CD8-positive, alpha-beta memory T cell (primary cell): ENCODE data around the gene VSTM2L. TPM values are rescaled to one million over a fixed set of nuclear protein-coding genes. Genes with fewer than 3 reads are reported as not detected.

Source experiments
- CTCF ChIA-PET: fragments of 350-600 bp; sonication (Branson Sonifier 250); formaldehyde crosslinking; loops from one replicate; lab custom pipeline; 2021; ENCODE audit warnings: antibody characterized with exemption; lab: Charles Lee
- POLR2A ChIA-PET: fragments of 350-600 bp; sonication (Branson Sonifier 250); formaldehyde crosslinking; loops from one replicate; lab custom pipeline; 2021; ENCODE audit warnings: antibody characterized with exemption; lab: Charles Lee
- DNase-seq, 5 donors: peaks; one replicate each; pipeline versions ENCODE4 v3.0.0 to v3.0.0-alpha.2; 2020 to 2022; ENCODE audit warnings: mixed read lengths in 1 of 5
- H3K27ac ChIP-seq: one replicate; pipeline ENCODE4 v1.7.0; 2013; ENCODE audit warnings: low read depth, mild to moderate bottlenecking, low read length, moderate library complexity
- H3K27me3 ChIP-seq: 2 replicates; pipeline ENCODE4 v1.7.0; 2013; ENCODE audit warnings: low read length, mild to moderate bottlenecking; ENCODE audit not compliant: insufficient read depth, poor library complexity, severe bottlenecking
- H3K36me3 ChIP-seq: 2 replicates; pipeline ENCODE4 v1.7.0; 2013; ENCODE audit warnings: mild to moderate bottlenecking, low read length, moderate library complexity; ENCODE audit not compliant: insufficient read depth
- H3K4me1 ChIP-seq: 2 replicates; pipeline ENCODE4 v1.7.0; 2013; ENCODE audit warnings: mild to moderate bottlenecking, low read length, moderate library complexity; ENCODE audit not compliant: insufficient read depth
- H3K4me3 ChIP-seq: 2 replicates; pipeline ENCODE4 v1.7.0; 2013; ENCODE audit warnings: mild to moderate bottlenecking, low read length
- H3K9me3 ChIP-seq: 2 replicates; pipeline ENCODE4 v1.7.0; 2013; ENCODE audit warnings: mild to moderate bottlenecking, low read length
- H3K27ac Mint-ChIP-seq, 8 donors: one replicate each; pipeline ENCODE4 v1.8.0; 2020 to 2021; ENCODE audit warnings: mixed read lengths in 8 of 8, mild to moderate bottlenecking in 6 of 8, inconsistent platforms in 3 of 8, moderate library complexity in 3 of 8
- H3K27me3 Mint-ChIP-seq, 2 donors: one replicate each; pipeline ENCODE4 v1.8.0; 2020 to 2021; ENCODE audit warnings: mixed read lengths in 2 of 2, mild to moderate bottlenecking in 1 of 2, moderate library complexity in 1 of 2
- H3K36me3 Mint-ChIP-seq, 3 donors: one replicate each; pipeline ENCODE4 v1.8.0; 2020 to 2021; ENCODE audit warnings: mixed read lengths in 3 of 3, inconsistent platforms in 1 of 3, mild to moderate bottlenecking in 1 of 3
- H3K4me1 Mint-ChIP-seq, 3 donors: one replicate each; pipeline ENCODE4 v1.8.0; 2020 to 2021; ENCODE audit warnings: mixed read lengths in 3 of 3, inconsistent platforms in 1 of 3, mild to moderate bottlenecking in 1 of 3
- H3K4me3 Mint-ChIP-seq, 7 donors: one replicate each; pipeline ENCODE4 v1.8.0; 2020 to 2021; ENCODE audit warnings: mixed read lengths in 7 of 7, mild to moderate bottlenecking in 6 of 7, moderate library complexity in 4 of 7, inconsistent platforms in 2 of 7
- H3K9me3 Mint-ChIP-seq, 5 donors: one replicate each; pipeline ENCODE4 v1.8.0; 2020 to 2022; ENCODE audit warnings: mixed read lengths in 5 of 5, mild to moderate bottlenecking in 3 of 5, moderate library complexity in 2 of 5, inconsistent platforms in 1 of 5
- polyA plus RNA-seq: library from polyadenylated mRNA; unstranded; fragments of 300-500 nt; fragmentation: Illumina TruSeq; gene quantifications from one replicate; pipeline ENCODE4 v1.2.3, GENCODE V29; 2021
- total RNA-seq, 2 experiments: library from RNA; stranded (reverse); gene quantifications; one replicate each; pipeline ENCODE4 v1.2.3, GENCODE V29; 2021

VSTM2L gene
- total and polyA plus RNA-seq, 3 experiments from 2014 or later, result not detected

GRCh38 chr20:37979021-37979985 lies 76.4 kb downstream of the VSTM2L start:
- ChIA-PET POLR2A (no interaction called here), CTCF (no interaction called here)
- Mint-ChIP-seq H3K27me3 (no peaks in the 10 kb centered on the region), H3K4me1 (peaks cover 0 to 1% (median 0%) of the 10 kb centered on the region in 3 donors), H3K9me3 (no peaks in the 10 kb centered on the region), H3K27ac (peak overlapping the region in 1 of 8 donors; percentile 14), H3K36me3 (peaks cover 12 to 42% (median 18%) of the 10 kb centered on the region in 3 donors), H3K4me3 (no peak overlapping the region)
- H3K4me3 ChIP-seq, result no peak overlapping the region
- no peaks in the 10 kb centered on the region for H3K9me3 ChIP-seq
- DNase-seq, result no peak
- H3K27me3 ChIP-seq, result no peaks in the 10 kb centered on the region
- no peak overlapping the region for H3K27ac ChIP-seq
- H3K4me1 ChIP-seq, result no peaks in the 10 kb centered on the region
- H3K36me3 ChIP-seq, result no peaks in the 10 kb centered on the region

- Histone ChIP-seq H3K27ac (no peak overlapping the region), H3K27me3 (no peaks in the 10 kb centered on the region), H3K4me1 (no peaks in the 10 kb centered on the region), H3K4me3 (no peak overlapping the region), H3K9me3 (no peaks in the 10 kb centered on the region), H3K36me3 (no peaks in the 10 kb centered on the region)
- no peak for DNase-seq
- no peaks in the 10 kb centered on the region for H3K27me3 Mint-ChIP-seq
- H3K9me3 Mint-ChIP-seq, result no peaks in the 10 kb centered on the region
- CTCF ChIA-PET, result interaction anchor here (1.5 kb wide), 1 partner anchor 22 kb away, joined by 3 read pairs; no protein-coding TSS in a partner anchor
- POLR2A ChIA-PET, result no interaction called here
- no peak overlapping the region for H3K27ac Mint-ChIP-seq
- H3K36me3 Mint-ChIP-seq, result peaks cover 16 to 50% (median 16%) of the 10 kb centered on the region in 3 donors
- peaks cover 0 to 1% (median 0%) of the 10 kb centered on the region in 3 donors for H3K4me1 Mint-ChIP-seq
- H3K4me3 Mint-ChIP-seq, result no peak overlapping the region
Measured at GRCh38 chr20:37980383-37980782, 77.5 kb downstream of the VSTM2L start.

GRCh38 chr20:37980876-37981275 lies 77.9 kb downstream of the VSTM2L start:
- Histone ChIP-seq H3K4me3 (no peak overlapping the region), H3K4me1 (no peaks in the 10 kb centered on the region), H3K27ac (no peak overlapping the region), H3K27me3 (no peaks in the 10 kb centered on the region), H3K36me3 (no peaks in the 10 kb centered on the region), H3K9me3 (no peaks in the 10 kb centered on the region)
- H3K27ac Mint-ChIP-seq, result no peak overlapping the region
- H3K4me1 Mint-ChIP-seq, result peaks cover 0 to 1% (median 0%) of the 10 kb centered on the region in 3 donors
- H3K4me3 Mint-ChIP-seq, result no peak overlapping the region
- POLR2A ChIA-PET, result no interaction called here
- no peaks in the 10 kb centered on the region for H3K9me3 Mint-ChIP-seq
- no peaks in the 10 kb centered on the region for H3K27me3 Mint-ChIP-seq
- CTCF ChIA-PET, result interaction anchor here (1.5 kb wide), 1 partner anchor 22 kb away, joined by 3 read pairs; no protein-coding TSS in a partner anchor
- peaks cover 16 to 53% (median 18%) of the 10 kb centered on the region in 3 donors for H3K36me3 Mint-ChIP-seq
- DNase-seq, result no peak

DNA sequence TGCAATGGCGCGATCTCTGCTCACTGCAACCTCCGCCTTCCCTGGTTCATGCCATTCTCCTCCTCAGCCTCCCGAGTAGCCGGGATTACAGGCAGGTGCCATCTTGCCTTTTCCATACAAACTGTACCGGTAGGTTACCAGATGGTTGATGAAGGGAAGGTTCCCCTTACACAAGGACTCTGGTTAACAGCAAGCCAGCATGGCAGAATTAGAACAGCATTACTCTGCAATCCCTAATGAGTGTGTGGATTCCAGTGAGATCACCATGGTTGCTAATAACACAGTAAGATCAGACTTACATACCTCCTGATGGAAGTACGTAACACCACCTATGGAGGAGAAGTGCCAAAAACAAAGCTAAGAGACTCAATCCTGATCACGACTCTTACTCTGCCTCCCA lies 78.6 kb downstream of the VSTM2L start:
- no peaks in the 10 kb centered on the region for H3K27me3 Mint-ChIP-seq
- H3K4me3 ChIP-seq, result no peak overlapping the region
- no peaks in the 10 kb centered on the region for H3K9me3 ChIP-seq
- H3K27ac Mint-ChIP-seq, result peak overlapping the region in 1 of 8 donors; percentile 58
- peaks cover 0 to 1% (median 0%) of the 10 kb centered on the region in 3 donors for H3K4me1 Mint-ChIP-seq
- ChIA-PET POLR2A (no interaction called here), CTCF (interaction anchor here (1.5 kb wide), 1 partner anchor 23 kb away, joined by 3 read pairs; no protein-coding TSS in a partner anchor)
- no peak overlapping the region for H3K4me3 Mint-ChIP-seq
- H3K9me3 Mint-ChIP-seq, result no peaks in the 10 kb centered on the region
- peaks cover 3% of the 10 kb centered on the region for H3K36me3 ChIP-seq
- peaks cover 16 to 59% (median 17%) of the 10 kb centered on the region in 3 donors for H3K36me3 Mint-ChIP-seq
- DNase-seq, result no peak
- no peaks in the 10 kb centered on the region for H3K27me3 ChIP-seq
- H3K4me1 ChIP-seq, result no peaks in the 10 kb centered on the region
- no peak overlapping the region for H3K27ac ChIP-seq

DNA sequence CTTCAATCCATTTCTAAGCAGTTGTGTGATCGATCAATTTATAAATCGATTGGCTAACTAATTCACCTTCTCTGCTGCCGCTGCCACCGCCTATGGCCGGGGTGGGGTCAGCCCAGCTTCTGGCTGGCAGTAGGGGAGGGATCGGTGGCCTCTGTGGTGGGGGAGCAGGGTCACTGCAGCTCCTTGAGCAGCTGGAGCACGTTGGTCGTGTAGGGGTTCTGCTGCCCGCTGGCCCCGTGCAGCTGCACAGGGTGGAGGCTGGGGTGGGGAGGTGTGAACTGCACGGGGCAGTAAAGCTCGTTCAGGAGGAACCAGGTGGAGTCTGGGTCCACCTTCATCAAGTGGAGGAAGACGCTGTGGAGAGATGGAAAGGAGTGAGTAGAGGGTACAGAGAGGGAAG lies 80.4 kb downstream of the VSTM2L start:
- no peaks in the 10 kb centered on the region for H3K9me3 ChIP-seq
- Mint-ChIP-seq H3K27me3 (no peaks in the 10 kb centered on the region), H3K27ac (no peak overlapping the region), H3K9me3 (no peaks in the 10 kb centered on the region), H3K36me3 (peaks cover 16 to 72% (median 21%) of the 10 kb centered on the region in 3 donors), H3K4me3 (no peak overlapping the region), H3K4me1 (no peaks in the 10 kb centered on the region)
- ChIA-PET POLR2A (no interaction called here), CTCF (no interaction called here)
- H3K4me1 ChIP-seq, result no peaks in the 10 kb centered on the region
- no peak overlapping the region for H3K4me3 ChIP-seq
- DNase-seq, result no peak
- no peak overlapping the region for H3K27ac ChIP-seq
- no peaks in the 10 kb centered on the region for H3K27me3 ChIP-seq
- H3K36me3 ChIP-seq, result peaks cover 9% of the 10 kb centered on the region

DNA sequence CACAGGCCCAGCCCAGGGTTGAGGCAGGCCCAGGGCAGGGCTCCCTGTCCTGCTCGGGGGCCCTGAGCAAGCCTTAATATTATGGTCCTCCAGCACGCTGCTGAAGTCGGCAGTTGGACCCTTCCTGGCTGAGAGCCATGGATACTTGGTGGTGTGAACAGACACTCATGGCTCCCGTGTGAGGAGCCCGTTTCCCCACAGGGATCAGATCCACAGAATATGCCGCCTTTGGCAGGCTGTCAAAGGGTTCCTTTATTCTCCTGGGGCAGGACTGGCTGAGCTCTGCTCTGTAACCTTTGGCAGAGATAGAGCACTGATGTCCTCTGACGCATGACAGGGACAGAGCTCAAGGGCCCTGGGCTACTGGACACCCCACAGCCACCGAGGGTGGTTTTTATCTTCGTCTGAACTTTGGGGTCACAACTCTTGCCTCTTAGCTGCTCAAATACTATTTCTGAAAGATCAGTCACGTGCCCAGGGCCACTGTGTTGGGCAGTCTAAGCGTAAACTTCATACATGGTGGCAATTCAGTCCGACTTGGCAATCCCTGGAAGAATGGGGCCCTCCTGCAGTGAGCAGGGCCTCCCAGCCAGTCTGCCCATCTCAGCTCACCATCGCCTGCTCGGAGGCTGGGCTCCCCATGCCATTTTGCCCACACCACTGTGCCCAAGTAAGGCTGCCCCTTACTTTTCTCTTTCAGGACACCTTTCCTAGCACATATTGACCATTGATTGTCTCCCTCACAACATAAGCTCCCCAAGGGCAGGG lies 81.3 kb downstream of the VSTM2L start:
- DNase-seq, result no peak
- Mint-ChIP-seq H3K27ac (peak overlapping the region in 1 of 8 donors; percentile 91), H3K36me3 (peaks cover 21 to 80% (median 30%) of the 10 kb centered on the region in 3 donors), H3K9me3 (no peaks in the 10 kb centered on the region), H3K4me1 (no peaks in the 10 kb centered on the region), H3K4me3 (no peak overlapping the region), H3K27me3 (no peaks in the 10 kb centered on the region)
- CTCF ChIA-PET, result interaction anchor here (1.0 kb wide), 1 partner anchor 11 kb away, joined by 3 read pairs; no protein-coding TSS in a partner anchor
- Histone ChIP-seq H3K9me3 (no peaks in the 10 kb centered on the region), H3K4me1 (no peaks in the 10 kb centered on the region), H3K36me3 (peaks cover 9% of the 10 kb centered on the region), H3K27me3 (no peaks in the 10 kb centered on the region), H3K4me3 (no peak overlapping the region), H3K27ac (no peak overlapping the region)
- POLR2A ChIA-PET, result no interaction called here

- no peak overlapping the region for H3K4me3 ChIP-seq
- Mint-ChIP-seq H3K27me3 (no peaks in the 10 kb centered on the region), H3K9me3 (no peaks in the 10 kb centered on the region), H3K36me3 (peaks cover 21 to 92% (median 34%) of the 10 kb centered on the region in 3 donors), H3K4me3 (no peak overlapping the region), H3K27ac (peak overlapping the region in 1 of 8 donors; percentile 17), H3K4me1 (peaks cover 17 to 18% (median 18%) of the 10 kb centered on the region in 3 donors)
- ChIA-PET POLR2A (no interaction called here), CTCF (no interaction called here)
- peaks cover 13% of the 10 kb centered on the region for H3K36me3 ChIP-seq
- H3K9me3 ChIP-seq, result no peaks in the 10 kb centered on the region
- H3K27ac ChIP-seq, result no peak overlapping the region
- DNase-seq, result no peak
- H3K27me3 ChIP-seq, result no peaks in the 10 kb centered on the region
- H3K4me1 ChIP-seq, result peaks cover 8% of the 10 kb centered on the region
Measured at GRCh38 chr20:37986044-37986858, 83.3 kb downstream of the VSTM2L start.
